ENCODE measurements around the gene MPIG6B.
A peak's percentile ranks its signal among the peaks of the same experiment; 100 is the strongest.

The MPIG6B gene

GRCh38 chr6:31768363-31769257 lies 45.4 kb downstream of the MPIG6B start:
- H3K9me2 ChIP-seq (replicated peaks; ENCODE audit: control insufficient read depth, low read length), result no peaks in the 10 kb centered on the region
- peaks cover 4% of the 10 kb centered on the region; the same call in 1 of the 2 replicates for H3K36me3 ChIP-seq (ENCODE audit: control insufficient read depth, low read length)
- no peaks in the 10 kb centered on the region for H4K20me1 ChIP-seq (ENCODE audit: control insufficient read depth, insufficient read depth, low read depth, low read length)
- no peak overlapping the region for H3K27ac ChIP-seq (ENCODE audit: low read depth, low read length)
- no peaks in the 10 kb centered on the region for H3K27me3 ChIP-seq (ENCODE audit: control insufficient read depth, low read length)
- H3K4me3 ChIP-seq (ENCODE audit: low read length), result no peak overlapping the region
- H3K79me2 ChIP-seq (ENCODE audit: control insufficient read depth, low read length), result no peaks in the 10 kb centered on the region
- H3K4me2 ChIP-seq (ENCODE audit: low read length), result no peak overlapping the region
- H3K9me3 ChIP-seq (ENCODE audit: control insufficient read depth, insufficient read depth, low read length), result no peaks in the 10 kb centered on the region
- H3F3A ChIP-seq (ENCODE audit: control insufficient read depth, insufficient read depth), result no peaks in the 10 kb centered on the region
- H3K4me1 ChIP-seq (ENCODE audit: control insufficient read depth, low read length), result peaks cover 4% of the 10 kb centered on the region; the same call in 1 of the 2 replicates
- TF ChIP-seq EZH2phosphoT487 (IDR thresholded peaks at IDR 0.05; ENCODE audit: borderline replicate concordance, low read length) (no peak), CTCF (IDR thresholded peaks at IDR 0.05; ENCODE audit: low read depth, low read length, poor library complexity, severe bottlenecking) (no peak)

- H4K20me1 ChIP-seq (ENCODE audit: control insufficient read depth, insufficient read depth, low read depth, low read length), result no peaks in the 10 kb centered on the region
- no peaks in the 10 kb centered on the region for H3K36me3 ChIP-seq (ENCODE audit: control insufficient read depth, low read length)
- H3K4me2 ChIP-seq (ENCODE audit: low read length), result no peak overlapping the region
- H3K27ac ChIP-seq (ENCODE audit: low read depth, low read length), result no peak overlapping the region
- peaks cover 4% of the 10 kb centered on the region; the same call in 1 of the 2 replicates for H3K4me1 ChIP-seq (ENCODE audit: control insufficient read depth, low read length)
- no peaks in the 10 kb centered on the region for H3K9me2 ChIP-seq (replicated peaks; ENCODE audit: control insufficient read depth, low read length)
- no peaks in the 10 kb centered on the region for H3K79me2 ChIP-seq (ENCODE audit: control insufficient read depth, low read length)
- H3K4me3 ChIP-seq (ENCODE audit: low read length), result no peak overlapping the region
- no peaks in the 10 kb centered on the region for H3K27me3 ChIP-seq (ENCODE audit: control insufficient read depth, low read length)
- TF ChIP-seq EZH2phosphoT487 (IDR thresholded peaks at IDR 0.05; ENCODE audit: borderline replicate concordance, low read length) (no peak), CTCF (IDR thresholded peaks at IDR 0.05; ENCODE audit: low read depth, low read length, poor library complexity, severe bottlenecking) (peak; percentile 97)
- H3K9me3 ChIP-seq (ENCODE audit: control insufficient read depth, insufficient read depth, low read length), result no peaks in the 10 kb centered on the region
- no peaks in the 10 kb centered on the region for H3F3A ChIP-seq (ENCODE audit: control insufficient read depth, insufficient read depth)
These were observed 46.7 kb downstream of the MPIG6B start for GRCh38 chr6:31769684-31770371.

- no peak overlapping the region for H3K4me2 ChIP-seq (ENCODE audit: low read length)
- H3K4me1 ChIP-seq (ENCODE audit: control insufficient read depth, low read length), result peaks cover 4% of the 10 kb centered on the region; the same call in 1 of the 2 replicates
- no peaks in the 10 kb centered on the region for H3K9me2 ChIP-seq (replicated peaks; ENCODE audit: control insufficient read depth, low read length)
- no peaks in the 10 kb centered on the region for H3F3A ChIP-seq (ENCODE audit: control insufficient read depth, insufficient read depth)
- no peaks in the 10 kb centered on the region for H3K36me3 ChIP-seq (ENCODE audit: control insufficient read depth, low read length)
- no peak overlapping the region for H3K4me3 ChIP-seq (ENCODE audit: low read length)
- H3K27ac ChIP-seq (ENCODE audit: low read depth, low read length), result no peak overlapping the region
- H3K27me3 ChIP-seq (ENCODE audit: control insufficient read depth, low read length), result no peaks in the 10 kb centered on the region
- TF ChIP-seq EZH2phosphoT487 (IDR thresholded peaks at IDR 0.05; ENCODE audit: borderline replicate concordance, low read length) (no peak), CTCF (IDR thresholded peaks at IDR 0.05; ENCODE audit: low read depth, low read length, poor library complexity, severe bottlenecking) (no peak)
- H3K79me2 ChIP-seq (ENCODE audit: control insufficient read depth, low read length), result no peaks in the 10 kb centered on the region
- no peaks in the 10 kb centered on the region for H3K9me3 ChIP-seq (ENCODE audit: control insufficient read depth, insufficient read depth, low read length)
- H4K20me1 ChIP-seq (ENCODE audit: control insufficient read depth, insufficient read depth, low read depth, low read length), result no peaks in the 10 kb centered on the region
These were observed 47.7 kb downstream of the MPIG6B start for GRCh38 chr6:31770860-31771259.
